HCT116 (cell line): ENCODE data around the gene RFTN1. TPM values are rescaled to one million over a fixed set of nuclear protein-coding genes. Genes with fewer than 3 reads are reported as not detected.
A peak's percentile ranks its signal among the peaks of the same experiment; 100 is the strongest.

Experiments used
- ATAC-seq: fragments of 200-7000 bp; cut with Tn5 transposase; 2 replicates; pipeline ENCODE4 v1.9.1; 2020; ENCODE audit warnings: mild to moderate bottlenecking, moderate library complexity
- BruUV-seq: library from RNA; stranded (reverse); fragments of 400-500 nt; replicated peaks from 2 replicates; lab custom pipeline; 2021; lab: Mats Ljungman, UMichigan
- CTCF ChIA-PET: fragments of 300-600 bp; sonication (Branson Sonifier 250); formaldehyde crosslinking; loops from one replicate; lab custom pipeline; 2021; ENCODE audit warnings: antibody characterized with exemption; lab: Charles Lee
- POLR2A ChIA-PET: fragments of 300-600, 350-600 bp; sonication (Branson Sonifier 250); formaldehyde crosslinking; loops from one replicate; lab custom pipeline; 2021; ENCODE audit warnings: antibody characterized with exemption; lab: Charles Lee
- RAD21 ChIA-PET, 2 experiments: fragments of 300-600 bp; sonication (Branson Sonifier 250); formaldehyde crosslinking; loops; one replicate each; lab custom pipeline; 2023; ENCODE audit warnings: low total read pairs in 2 of 2; ENCODE audit not compliant: uncharacterized antibody in 2 of 2, unreplicated experiment in 2 of 2, low non-redundant PET in 1 of 2; lab: Charles Lee
- DNase-seq: peaks from one replicate; pipeline ENCODE4 v3.0.0-alpha.2; 2010; ENCODE audit warnings: low read depth, low spot score
- H2AFZ ChIP-seq: fragments of 200-600 bp; shearing (Covaris generic), sonication (generic); 2 replicates; pipeline ENCODE4 v1.6.1; 2017; ENCODE audit warnings: low read depth, mixed run types, mixed read lengths, antibody characterized with exemption, low read length; ENCODE audit not compliant: poor library complexity, severe bottlenecking
- H3K27ac ChIP-seq: 2 replicates; pipeline ENCODE4 v1.5.1; 2012; ENCODE audit warnings: low read depth, low read length
- H3K27me3 ChIP-seq: fragments of 200-600 bp; sonication (generic); 2 replicates; pipeline ENCODE4 v1.6.1; 2016; ENCODE audit warnings: mixed run types, low read length, mixed read lengths; ENCODE audit not compliant: insufficient read depth
- H3K36me3 ChIP-seq, 2 experiments: fragments of 200-500 bp in 1 of 2; fragments of 200-600 bp in 1 of 2; sonication (Bioruptor generic) in 1 of 2; sonication (generic) in 1 of 2; 2 replicates each; pipeline versions ENCODE4 v1.5.1 to v1.6.1; 2014 to 2016; ENCODE audit warnings: low read length in 2 of 2, inconsistent platforms in 1 of 2, mixed read lengths in 1 of 2, mixed run types in 1 of 2; ENCODE audit not compliant: insufficient read depth in 2 of 2, control insufficient read depth in 1 of 2
- H3K4me1 ChIP-seq, 2 experiments: fragments of 200-600 bp in 1 of 2; sonication (generic) in 1 of 2; 2 replicates each; pipeline versions ENCODE4 v1.5.1 to v1.6.1; 2012 to 2017; ENCODE audit warnings: low read length in 2 of 2, inconsistent platforms in 1 of 2, mild to moderate bottlenecking in 1 of 2, mixed read lengths in 1 of 2, mixed run types in 1 of 2, moderate library complexity in 1 of 2; ENCODE audit not compliant: insufficient read depth in 2 of 2, control insufficient read depth in 1 of 2
- H3K4me2 ChIP-seq: fragments of 200-600 bp; sonication (generic); 2 replicates; pipeline ENCODE4 v1.6.1; 2017; ENCODE audit warnings: mixed run types, low read length, mixed read lengths
- H3K4me3 ChIP-seq, 2 experiments: fragments of 200-600 bp in 1 of 2; sonication (generic) in 1 of 2; replicated peaks in 1 of 2; 2 replicates each; pipeline ENCODE4 v1.5.1; 2011 to 2016; ENCODE audit warnings: low read length in 2 of 2, control low read depth in 1 of 2, low read depth in 1 of 2, mild to moderate bottlenecking in 1 of 2, mixed read lengths in 1 of 2, mixed run types in 1 of 2
- H3K79me2 ChIP-seq: fragments of 200-600 bp; sonication (generic); 2 replicates; pipeline ENCODE4 v1.6.1; 2017; ENCODE audit warnings: mild to moderate bottlenecking, mixed run types, low read length, moderate library complexity, mixed read lengths; ENCODE audit not compliant: insufficient read depth
- H3K9ac ChIP-seq: fragments of 200-600 bp; sonication (generic); 2 replicates; pipeline ENCODE4 v1.6.1; 2016; ENCODE audit warnings: low read length, mixed read lengths
- H3K9me2 ChIP-seq: fragments of 200-600 bp; sonication (generic), shearing (Covaris generic); 2 replicates; pipeline ENCODE4 v1.6.1; 2017; ENCODE audit warnings: mixed run types, mild to moderate bottlenecking, moderate library complexity; ENCODE audit not compliant: insufficient read depth
- H3K9me3 ChIP-seq, 2 experiments: fragments of 200-500 bp in 1 of 2; fragments of 200-600 bp in 1 of 2; sonication (Bioruptor generic) in 1 of 2; sonication (generic) in 1 of 2; 2 replicates each; pipeline ENCODE4 v1.6.1; 2014 to 2017; ENCODE audit warnings: low read length in 2 of 2, mixed read lengths in 2 of 2, inconsistent platforms in 1 of 2, low read depth in 1 of 2, mild to moderate bottlenecking in 1 of 2, mixed run types in 1 of 2, moderate library complexity in 1 of 2; ENCODE audit not compliant: control insufficient read depth in 1 of 2, insufficient read depth in 1 of 2
- H4K20me1 ChIP-seq: fragments of 200-600 bp; sonication (generic), shearing (Covaris generic); 2 replicates; pipeline ENCODE4 v1.6.1; 2017; ENCODE audit warnings: mixed run types, mild to moderate bottlenecking, moderate library complexity; ENCODE audit not compliant: insufficient read depth
- CBX3 ChIP-seq: IDR thresholded peaks from 2 replicates; pipeline ENCODE4 v1.6.1; 2012; ENCODE audit warnings: low read depth
- CEBPB ChIP-seq: IDR thresholded peaks from 2 replicates; pipeline ENCODE4 v1.6.1; 2012; ENCODE audit warnings: low read depth
- EZH2 ChIP-seq: fragments of 200-600 bp; sonication (generic); IDR thresholded peaks from 2 replicates; pipeline ENCODE4 v1.6.1; 2017; ENCODE audit warnings: antibody characterized with exemption, mixed run types
- EZH2phosphoT487 ChIP-seq: fragments of 200-600 bp; IDR thresholded peaks from 2 replicates; pipeline ENCODE4 v1.6.1; 2018; ENCODE audit warnings: antibody characterized with exemption, borderline replicate concordance
- MAX ChIP-seq: IDR thresholded peaks from 2 replicates; pipeline ENCODE4 v1.6.1; 2012
- POLR2A ChIP-seq: IDR thresholded peaks from 2 replicates; pipeline ENCODE4 v1.7.0; 2011; ENCODE audit warnings: borderline replicate concordance; ENCODE audit not compliant: insufficient read depth, insufficient read length; ENCODE audit errors: extremely low read depth
- POLR2AphosphoS5 ChIP-seq: IDR thresholded peaks from 2 replicates; pipeline ENCODE4 v1.6.1; 2011; ENCODE audit warnings: mild to moderate bottlenecking, low read depth, low read length, moderate library complexity
- RAD21 ChIP-seq: IDR thresholded peaks from 2 replicates; pipeline ENCODE4 v1.6.1; 2012; ENCODE audit warnings: low read depth, mild to moderate bottlenecking
- SIN3A ChIP-seq: IDR thresholded peaks from 2 replicates; pipeline ENCODE4 v1.6.1; 2012; ENCODE audit warnings: low read depth
- SRF ChIP-seq: IDR thresholded peaks from 2 replicates; pipeline ENCODE4 v1.6.1; 2012; ENCODE audit warnings: low read depth
- TCF7L2 ChIP-seq: IDR thresholded peaks from 2 replicates; pipeline ENCODE4 v1.7.0; 2011; ENCODE audit warnings: borderline replicate concordance, inconsistent platforms; ENCODE audit not compliant: insufficient read depth, insufficient read length; ENCODE audit errors: extremely low read depth
- YY1 ChIP-seq: IDR thresholded peaks from 2 replicates; pipeline ENCODE4 v1.6.1; 2011; ENCODE audit warnings: low read length, low read depth, moderate library complexity, mild to moderate bottlenecking; ENCODE audit not compliant: insufficient replicate concordance; ENCODE audit errors: extremely low read depth
- intact Hi-C: fragments of 100-400 bp; cut with micrococcal nuclease; formaldehyde crosslinking; loops from 2 replicates; pipeline ENCODE4 v1.10.0; 2022
- total RNA-seq: library from RNA; stranded (reverse); gene quantifications from one replicate; pipeline ENCODE4 v1.2.1, GENCODE V29; 2021; ENCODE audit not compliant: unreplicated experiment
- TF ChIP-seq, protein P1 (sequence below), 3 experiments: fragments of 200-600 bp in 1 of 3; sonication (generic) in 1 of 3; IDR thresholded peaks in 2 of 3; conservative IDR thresholded peaks in 1 of 3; 2 replicates each; pipeline ENCODE4 v1.5.1; 2012 to 2017; ENCODE audit warnings: low read depth in 2 of 3, low read length in 2 of 3, antibody characterized with exemption in 1 of 3, borderline replicate concordance in 1 of 3, control low read depth in 1 of 3, mild to moderate bottlenecking in 1 of 3, mixed read lengths in 1 of 3, mixed run types in 1 of 3, moderate library complexity in 1 of 3; ENCODE audit not compliant: insufficient read depth in 1 of 3

The RFTN1 gene
- total RNA-seq, 1 experiment from 2014 or later = 3.9 TPM

GRCh38 chr3:16550676-16551341, 37.3 kb upstream of the RFTN1 start:
- no peak overlapping the region for H3K27ac ChIP-seq
- H3K9me3 ChIP-seq = no peaks in the 10 kb centered on the region
- TF ChIP-seq EZH2 (no peak), SIN3A (no peak), MAX (peak; percentile 79), CEBPB (peak; percentile 89), POLR2AphosphoS5 (peak; percentile 53), YY1 (peak; percentile 67), CBX3 (peak; percentile 64), SRF (no peak), POLR2A (no peak), EZH2phosphoT487 (no peak), TCF7L2 (no peak), RAD21 (peak; percentile 97)
- TF ChIP-seq, protein P1, sequence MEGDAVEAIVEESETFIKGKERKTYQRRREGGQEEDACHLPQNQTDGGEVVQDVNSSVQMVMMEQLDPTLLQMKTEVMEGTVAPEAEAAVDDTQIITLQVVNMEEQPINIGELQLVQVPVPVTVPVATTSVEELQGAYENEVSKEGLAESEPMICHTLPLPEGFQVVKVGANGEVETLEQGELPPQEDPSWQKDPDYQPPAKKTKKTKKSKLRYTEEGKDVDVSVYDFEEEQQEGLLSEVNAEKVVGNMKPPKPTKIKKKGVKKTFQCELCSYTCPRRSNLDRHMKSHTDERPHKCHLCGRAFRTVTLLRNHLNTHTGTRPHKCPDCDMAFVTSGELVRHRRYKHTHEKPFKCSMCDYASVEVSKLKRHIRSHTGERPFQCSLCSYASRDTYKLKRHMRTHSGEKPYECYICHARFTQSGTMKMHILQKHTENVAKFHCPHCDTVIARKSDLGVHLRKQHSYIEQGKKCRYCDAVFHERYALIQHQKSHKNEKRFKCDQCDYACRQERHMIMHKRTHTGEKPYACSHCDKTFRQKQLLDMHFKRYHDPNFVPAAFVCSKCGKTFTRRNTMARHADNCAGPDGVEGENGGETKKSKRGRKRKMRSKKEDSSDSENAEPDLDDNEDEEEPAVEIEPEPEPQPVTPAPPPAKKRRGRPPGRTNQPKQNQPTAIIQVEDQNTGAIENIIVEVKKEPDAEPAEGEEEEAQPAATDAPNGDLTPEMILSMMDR (IDR thresholded peaks at IDR 0.05 in 2 of 3, conservative IDR thresholded peaks at IDR 0.05 in 1 of 3; ENCODE audit: borderline replicate concordance in 1 of 3, insufficient read depth in 1 of 3, low read depth in 2 of 3, low read length in 2 of 3) = peak; percentile 75 to 86 (median 86)
- BruUV-seq = no TSS peak
- intact Hi-C loops = loop anchor here (1.0 to 5.0 kb wide), 4 partner anchors 261 to 504 kb away; no protein-coding TSS in a partner anchor
- ATAC-seq (peak; percentile 98), DNase-seq (peak; percentile 79)
- RAD21 ChIA-PET = interaction anchor here in 1 of 2 experiments (2.1 kb wide), 1 partner anchor 261 kb away, joined by 9 read pairs; no protein-coding TSS in a partner anchor
- H3K9me2 ChIP-seq = no peaks in the 10 kb centered on the region
- H3K4me2 ChIP-seq = peak overlapping the region; percentile 38
- POLR2A ChIA-PET = interaction anchor here (1.0 to 1.9 kb wide), 2 partner anchors 24 to 260 kb away, joined by 3 to 4 read pairs; no protein-coding TSS in a partner anchor
- CTCF ChIA-PET = interaction anchor here (0.6 to 3.4 kb wide), 5 partner anchors 14 to 282 kb away, joined by 3 to 38 read pairs (median 4); no protein-coding TSS in a partner anchor
- H3K9ac ChIP-seq = no peak overlapping the region
- peaks cover 0 to 3% of the 10 kb centered on the region in 2 experiments; a peak in 1 of 4 replicates for H3K4me1 ChIP-seq
- no peaks in the 10 kb centered on the region; the same call in 1 of the 2 replicates for H3K27me3 ChIP-seq
- H3K79me2 ChIP-seq = no peaks in the 10 kb centered on the region
- no peaks in the 10 kb centered on the region for H3K36me3 ChIP-seq
- H4K20me1 ChIP-seq = no peaks in the 10 kb centered on the region
- no peak overlapping the region for H3K4me3 ChIP-seq
- H2AFZ ChIP-seq = peak overlapping the region; percentile 90
